Raji (cell line): Measurements from ENCODE around the gene WFDC11.

Experiments used
- POLR2A ChIP-seq: IDR thresholded peaks from 2 replicates; pipeline ENCODE4 v1.6.1; 2011; ENCODE audit warnings: low read depth, low read length, control low read depth; ENCODE audit not compliant: insufficient read depth

The WFDC11 gene

DNA sequence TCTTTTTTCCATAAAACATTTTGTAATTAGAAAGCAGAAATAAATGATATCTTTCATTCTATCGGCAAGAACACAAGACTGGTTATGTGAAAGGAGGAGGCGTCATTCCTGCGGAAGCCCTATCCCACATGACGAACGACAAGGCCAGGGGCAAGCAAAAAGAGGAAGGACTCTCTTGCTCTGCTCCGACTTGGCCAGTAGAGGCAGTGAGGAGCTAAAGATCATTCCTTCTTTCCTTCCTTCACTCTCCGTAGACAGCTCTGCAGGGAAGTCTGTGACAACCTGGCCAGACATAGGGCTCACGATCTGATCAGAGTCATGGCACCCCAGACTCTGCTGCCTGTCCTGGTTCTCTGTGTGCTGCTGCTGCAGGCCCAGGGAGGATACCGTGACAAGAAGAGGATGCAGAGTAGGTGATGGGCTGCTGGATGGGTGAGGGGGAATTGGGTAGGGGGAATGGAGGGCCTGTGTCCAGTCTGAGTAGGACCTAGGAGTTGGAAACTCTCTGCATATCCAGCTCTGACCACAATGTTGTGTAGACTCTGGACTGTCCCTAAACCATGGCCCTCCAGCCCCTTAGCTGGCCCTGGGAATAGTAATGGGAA, 40.4 kb downstream of the WFDC11 start, which contains the start of gene WFDC10A:
Gene WFDC10A, plus strand, starts transcription at position 244 of the 605 bp plus-strand sequence. Its CDS starts 75 bp downstream, at position 319.
- no peak for TF ChIP-seq POLR2A

DNA sequence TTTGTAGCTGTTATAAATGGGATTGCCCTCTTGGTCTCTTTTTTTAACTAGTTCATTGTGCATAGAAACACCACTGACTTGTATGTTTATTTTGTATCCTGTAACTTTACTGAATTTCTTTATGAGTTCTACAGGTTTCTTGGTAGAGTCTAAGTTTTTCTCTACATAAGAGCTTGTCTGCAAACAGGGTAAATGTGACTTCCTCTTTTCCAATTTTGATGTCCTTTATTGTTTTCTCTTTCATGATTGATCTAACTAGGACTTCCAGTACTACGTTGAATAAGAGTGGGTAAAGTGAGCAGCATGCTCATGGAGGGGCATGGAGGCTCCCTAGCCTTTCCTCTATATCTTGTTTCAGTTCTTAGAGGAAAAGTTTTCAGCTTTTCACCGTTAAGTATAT, 43.5 kb downstream of the WFDC11 start:
- TF ChIP-seq POLR2A: no peak

DNA sequence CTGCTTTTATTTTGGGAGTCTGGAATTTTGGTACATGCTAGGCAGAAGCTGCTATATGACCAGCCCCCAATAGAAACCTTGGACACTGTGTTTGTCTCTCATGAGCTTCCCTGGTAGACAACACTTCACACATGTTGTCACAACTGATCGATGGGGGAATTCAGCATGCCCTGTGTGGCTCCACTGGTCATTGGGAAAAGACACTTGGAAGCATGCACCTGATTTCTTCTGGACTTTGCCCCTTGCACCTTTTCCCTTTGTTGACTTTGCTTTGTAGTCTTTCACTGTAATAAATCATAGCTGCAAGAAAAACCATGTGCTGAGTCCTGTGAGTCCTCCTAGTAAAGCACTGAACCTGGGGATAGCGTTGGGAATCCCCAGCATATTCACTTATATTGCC, 48.4 kb downstream of the WFDC11 start:
- no peak for TF ChIP-seq POLR2A

DNA sequence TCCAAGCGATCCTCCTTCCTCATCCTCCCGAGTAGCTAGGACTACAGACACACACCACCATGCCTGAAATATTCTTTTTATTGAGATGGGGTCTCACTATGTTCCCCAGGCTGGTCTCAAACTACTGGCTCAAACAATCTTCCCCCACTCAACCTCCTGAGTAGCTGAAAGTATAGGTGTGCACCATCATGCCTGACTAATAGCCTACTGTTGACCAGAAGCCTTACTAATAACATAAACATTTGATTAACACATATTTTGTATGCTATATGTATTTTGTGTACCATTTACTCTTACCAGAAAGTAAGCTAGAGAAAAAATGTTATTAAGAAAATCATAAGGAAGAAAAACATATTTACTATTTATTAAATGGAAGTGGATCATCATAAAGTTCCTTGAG, 52.4 kb downstream of the WFDC11 start:
- TF ChIP-seq POLR2A: no peak

DNA sequence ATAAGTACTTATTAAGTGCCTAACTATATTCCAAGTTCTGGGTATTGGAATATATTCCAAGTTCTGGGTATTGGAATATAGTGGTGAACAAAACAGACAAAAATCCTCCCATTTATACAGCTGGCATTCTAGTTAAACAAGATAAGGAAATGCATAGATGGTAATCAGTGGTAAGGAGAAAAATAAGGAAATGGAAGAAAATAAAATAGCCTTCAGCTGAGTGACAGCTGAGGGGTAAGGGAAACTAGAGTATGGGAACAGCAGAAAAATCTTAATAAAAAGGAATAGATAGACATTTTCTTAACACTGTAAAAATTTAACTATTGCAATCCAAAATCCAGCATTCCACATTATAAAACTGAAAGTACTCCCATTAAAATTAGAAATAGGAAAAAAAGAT, 57.7 kb downstream of the WFDC11 start:
- no peak for TF ChIP-seq POLR2A

DNA sequence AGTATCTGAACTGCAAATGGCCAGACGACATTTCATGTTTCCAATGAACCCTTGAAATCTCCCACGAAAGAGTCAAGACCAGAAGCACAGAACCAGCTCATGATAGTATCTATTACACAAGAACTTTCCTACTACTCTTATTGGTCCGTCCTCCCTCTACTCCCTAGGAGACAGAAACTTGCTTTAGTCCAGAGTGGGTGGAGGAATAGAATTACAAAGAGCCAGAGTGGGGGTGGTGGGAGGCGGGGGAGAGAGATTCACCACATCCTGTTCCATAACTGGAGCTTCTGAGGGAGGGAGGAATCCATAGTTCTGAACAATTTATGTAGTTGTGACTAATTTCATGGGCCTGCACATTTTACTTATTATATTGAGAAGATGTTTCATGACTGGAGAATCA, 59.0 kb downstream of the WFDC11 start:
- TF ChIP-seq POLR2A: no peak

DNA sequence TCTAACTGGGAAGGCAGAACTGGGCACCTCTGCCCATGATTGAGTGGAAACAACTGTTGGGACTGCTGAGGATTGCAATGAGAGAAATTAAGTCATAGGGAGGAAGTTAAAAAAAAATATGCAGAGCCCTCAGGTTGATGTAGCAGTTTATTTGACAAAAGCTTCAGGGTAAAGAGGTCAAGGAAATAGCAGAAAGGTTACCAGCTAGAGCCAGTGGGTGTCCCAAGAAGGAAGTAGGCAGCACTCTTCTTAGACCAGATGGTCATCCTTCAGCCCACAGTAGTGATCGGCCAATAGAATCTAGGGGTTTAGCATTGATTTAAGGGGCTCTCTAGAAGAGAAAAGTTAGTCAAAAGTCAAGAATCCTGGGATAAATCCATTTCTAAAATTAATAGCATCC, 62.2 kb downstream of the WFDC11 start:
- TF ChIP-seq POLR2A: no peak
